GM12872 (cell line): Measurements from ENCODE around the gene TLX2.
A peak's percentile ranks its signal among the peaks of the same experiment; 100 is the strongest.

ENCODE experiments used
- TF ChIP-seq, protein P1 (sequence below): IDR thresholded peaks from 3 replicates; pipeline ENCODE4 v1.5.1; 2011; ENCODE audit warnings: low read depth, mild to moderate bottlenecking, low read length, moderate library complexity; ENCODE audit not compliant: insufficient read depth

TLX2 gene

DNA sequence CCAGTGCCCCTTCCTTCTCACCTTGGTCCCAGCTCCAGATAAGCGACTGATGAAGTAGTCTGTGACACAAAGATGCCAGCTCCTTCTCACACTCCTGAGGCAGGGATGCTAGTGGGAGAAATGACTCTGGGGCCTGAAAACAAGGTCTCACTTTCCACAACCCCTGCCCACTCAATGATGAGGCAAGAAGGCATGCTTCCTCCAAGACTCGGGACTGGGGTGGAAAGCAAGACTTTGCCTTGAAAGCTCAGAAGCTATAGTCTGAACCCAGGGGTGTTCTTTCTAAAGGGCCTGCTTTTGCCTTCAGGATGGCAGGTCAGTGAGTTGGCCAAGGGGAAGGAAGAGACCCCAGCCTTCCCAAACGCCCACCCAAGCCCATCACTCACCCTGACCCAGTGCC lies 32.8 kb upstream of the TLX2 start:
- TF ChIP-seq, protein P1, sequence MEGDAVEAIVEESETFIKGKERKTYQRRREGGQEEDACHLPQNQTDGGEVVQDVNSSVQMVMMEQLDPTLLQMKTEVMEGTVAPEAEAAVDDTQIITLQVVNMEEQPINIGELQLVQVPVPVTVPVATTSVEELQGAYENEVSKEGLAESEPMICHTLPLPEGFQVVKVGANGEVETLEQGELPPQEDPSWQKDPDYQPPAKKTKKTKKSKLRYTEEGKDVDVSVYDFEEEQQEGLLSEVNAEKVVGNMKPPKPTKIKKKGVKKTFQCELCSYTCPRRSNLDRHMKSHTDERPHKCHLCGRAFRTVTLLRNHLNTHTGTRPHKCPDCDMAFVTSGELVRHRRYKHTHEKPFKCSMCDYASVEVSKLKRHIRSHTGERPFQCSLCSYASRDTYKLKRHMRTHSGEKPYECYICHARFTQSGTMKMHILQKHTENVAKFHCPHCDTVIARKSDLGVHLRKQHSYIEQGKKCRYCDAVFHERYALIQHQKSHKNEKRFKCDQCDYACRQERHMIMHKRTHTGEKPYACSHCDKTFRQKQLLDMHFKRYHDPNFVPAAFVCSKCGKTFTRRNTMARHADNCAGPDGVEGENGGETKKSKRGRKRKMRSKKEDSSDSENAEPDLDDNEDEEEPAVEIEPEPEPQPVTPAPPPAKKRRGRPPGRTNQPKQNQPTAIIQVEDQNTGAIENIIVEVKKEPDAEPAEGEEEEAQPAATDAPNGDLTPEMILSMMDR = no peak

DNA sequence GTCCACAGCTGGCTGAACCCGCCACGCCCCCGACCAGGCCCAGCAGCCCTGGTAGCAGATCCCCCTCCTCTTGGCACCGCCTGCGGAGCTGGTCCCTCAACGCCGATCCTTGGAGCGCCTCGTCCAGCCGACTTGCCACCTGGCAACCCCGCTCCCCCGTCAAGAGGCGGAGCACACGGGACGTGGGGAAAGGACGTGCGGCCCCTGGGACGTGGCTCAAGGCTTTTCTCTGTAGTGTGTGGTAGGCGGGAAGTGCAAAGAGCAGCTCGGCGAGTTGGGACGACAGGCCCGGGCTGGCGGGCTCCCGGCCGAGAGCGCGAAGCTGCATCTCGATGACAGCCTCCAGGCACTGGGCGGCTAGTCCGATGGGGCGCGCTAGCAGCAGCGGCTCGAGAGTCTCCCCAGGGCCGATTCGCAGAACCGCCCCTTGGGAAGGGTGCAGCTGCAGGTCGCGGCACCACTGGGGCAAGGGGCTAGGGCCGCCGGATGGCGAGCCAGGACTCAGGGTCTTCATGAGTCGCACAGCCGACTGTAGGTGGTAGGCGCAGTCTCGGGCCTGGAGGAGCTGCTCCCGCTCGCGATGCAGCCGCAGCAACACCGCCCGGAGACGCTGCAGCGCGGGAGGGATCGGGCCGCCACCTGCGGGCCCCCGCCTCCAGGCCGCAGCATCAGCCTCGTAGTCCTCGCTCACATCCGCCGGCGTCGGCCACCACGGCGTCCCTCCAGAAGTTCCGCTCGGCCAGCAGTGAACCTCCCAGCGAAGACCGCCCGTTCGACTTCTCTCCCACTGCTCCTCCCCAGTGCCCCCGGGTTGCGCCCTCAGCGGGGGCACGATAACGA lies 32.1 kb upstream of the TLX2 start:
- TF ChIP-seq, protein P1 = no peak

DNA sequence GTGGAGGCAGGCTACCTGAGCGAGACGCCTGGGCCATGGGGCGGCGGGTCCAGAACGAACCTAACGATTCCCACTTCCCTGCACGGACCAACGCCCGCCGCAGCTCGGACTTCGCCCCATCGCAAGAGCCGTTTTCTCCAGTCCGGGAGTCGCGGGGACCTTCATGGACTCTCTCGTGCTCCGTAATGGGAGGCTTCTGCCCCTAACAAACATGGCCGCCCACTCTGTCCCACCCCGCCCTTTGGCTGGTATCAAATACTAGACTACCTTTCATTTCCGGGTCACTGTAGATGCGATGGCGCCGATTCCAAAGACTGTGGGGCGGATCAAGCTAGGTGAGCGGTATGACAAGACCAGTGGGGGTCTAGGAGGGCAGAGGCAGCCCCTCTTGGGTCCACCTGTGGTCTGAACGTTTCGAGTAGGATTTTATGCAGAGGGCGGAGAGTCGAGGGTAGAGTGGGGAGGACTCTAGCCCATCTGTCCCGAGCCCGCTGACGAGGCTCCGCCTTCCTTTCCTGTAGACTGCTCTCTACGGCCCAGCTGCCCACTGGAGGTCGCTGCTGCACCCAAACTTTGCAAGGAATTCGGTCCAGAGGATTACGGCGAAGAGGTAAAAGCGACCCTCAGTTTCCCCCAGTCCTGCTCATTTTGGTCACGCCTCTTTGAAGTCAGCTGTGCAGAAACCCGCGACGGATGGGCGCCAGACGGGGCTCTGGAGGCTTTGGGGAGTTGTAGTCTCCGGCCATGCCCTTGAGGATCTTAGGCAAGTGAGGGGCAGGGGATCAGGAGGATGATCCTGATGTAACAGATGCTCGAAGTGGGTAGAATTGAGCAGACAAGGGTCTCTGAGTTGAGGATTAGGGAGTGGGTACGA lies 31.2 kb upstream of the TLX2 start, which contains the start of the genes CCDC142 and TTC31:
CCDC142 (minus strand) TSS at position 198 of the 874 bp plus-strand sequence; CDS start at position 37, 161 bp downstream.
TTC31 (plus strand) TSS at position 281 of the 874 bp plus-strand sequence; CDS start at position 296, 15 bp downstream.
- TF ChIP-seq, protein P1 = peak; percentile 92

DNA sequence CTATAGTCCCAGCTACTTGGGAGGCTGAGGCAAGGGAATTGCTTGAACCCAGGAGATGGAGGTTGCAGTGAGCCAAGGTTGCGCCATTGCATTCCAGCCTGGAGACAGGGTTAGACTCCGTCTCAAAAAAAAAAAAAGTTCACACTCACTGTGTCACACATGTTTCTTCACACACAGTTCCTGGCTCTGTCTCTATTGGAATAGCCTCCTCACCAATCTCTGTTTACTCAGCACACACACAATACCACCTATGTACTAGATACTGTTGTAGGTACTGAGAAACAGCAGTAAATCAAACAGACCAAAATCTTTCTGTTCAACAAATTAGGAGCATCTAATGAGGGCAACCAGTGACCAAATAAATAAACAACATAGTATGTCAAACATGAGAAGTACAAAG lies 28.1 kb upstream of the TLX2 start:
- TF ChIP-seq, protein P1 = no peak

DNA sequence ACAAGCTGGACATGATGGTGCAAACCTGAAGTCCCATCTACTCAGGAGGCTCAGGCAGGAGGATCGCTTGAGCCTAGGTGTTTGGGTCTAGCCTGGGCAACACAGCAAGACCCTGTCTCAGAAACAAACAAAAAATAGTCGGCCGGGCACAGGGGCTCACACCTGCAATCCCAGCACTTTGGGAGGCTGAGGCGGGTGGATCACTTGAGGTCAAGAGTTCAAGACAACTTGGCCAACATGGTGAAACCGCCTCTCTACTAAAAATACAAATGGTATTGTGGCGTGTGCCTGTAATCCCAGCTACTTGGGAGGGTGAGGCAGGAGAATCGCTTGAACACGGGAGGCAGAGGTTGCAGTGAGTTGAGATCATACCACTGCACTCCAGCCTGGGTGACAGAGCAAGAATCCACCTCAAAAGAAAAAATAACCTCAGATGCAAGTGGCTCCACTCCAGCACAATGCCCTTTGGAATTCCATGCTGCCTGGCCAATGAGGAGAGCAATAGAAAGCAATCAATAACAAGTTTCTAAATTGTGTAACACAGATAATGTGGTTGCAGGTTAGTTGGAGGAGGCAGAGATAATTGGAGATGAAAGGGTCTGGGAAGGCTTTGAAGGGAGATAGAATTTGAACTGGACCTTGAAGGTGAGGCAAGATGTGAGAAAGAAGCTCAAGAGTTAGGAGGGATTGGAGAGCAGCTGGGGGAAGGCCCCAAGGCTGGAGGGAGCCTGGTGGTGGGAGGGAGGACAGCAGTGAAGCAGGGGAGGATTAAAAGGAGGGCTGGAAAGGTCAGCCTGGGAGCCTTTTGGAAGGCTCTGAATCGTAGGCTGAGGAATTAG lies 25.4 kb upstream of the TLX2 start:
- TF ChIP-seq, protein P1 = no peak

DNA sequence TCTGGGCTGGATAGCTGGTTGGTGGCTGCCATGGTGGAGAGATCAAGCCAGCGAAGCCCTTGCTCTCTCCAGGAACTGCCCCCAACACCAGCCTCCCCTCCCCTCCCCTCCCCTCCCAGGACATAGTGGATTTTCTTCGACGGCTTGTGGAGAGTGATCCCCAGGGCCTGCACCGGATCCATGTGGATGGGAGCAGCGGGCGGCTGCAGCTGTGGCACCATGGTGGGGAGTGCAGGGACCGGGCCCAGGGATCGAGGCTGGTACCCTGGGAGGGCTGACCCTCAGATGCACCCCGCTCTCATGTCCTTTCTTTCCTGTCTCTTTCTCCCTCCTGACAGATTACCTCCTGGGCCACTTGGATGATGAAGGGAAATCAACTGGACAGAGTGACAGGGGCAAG lies 24.3 kb upstream of the TLX2 start:
- TF ChIP-seq, protein P1 = no peak
